ENCODE measurements around the gene B3GLCT. TPM values are rescaled to one million over a fixed set of nuclear protein-coding genes. Genes with fewer than 3 reads are reported as not detected.
A peak's percentile ranks its signal among the peaks of the same experiment; 100 is the strongest.

B3GLCT gene
- total RNA-seq, 1 donor from 2014 or later = 11.2 TPM

GRCh38 chr13:31162151-31163008, 37.4 kb upstream of the B3GLCT start:
- H3K9me3 ChIP-seq (ENCODE audit: insufficient read depth, low read depth, low read length) = no peaks in the 10 kb centered on the region
- peak; percentile 13 for FAIRE-seq
- peaks cover 17% of the 10 kb centered on the region for H3K4me1 Mint-ChIP-seq (ENCODE audit: low read depth, unreplicated experiment)
- no peaks in the 10 kb centered on the region for H3K36me3 ChIP-seq (ENCODE audit: insufficient read depth, low read length)
- peak overlapping the region; percentile 94 for H3K9ac ChIP-seq (ENCODE audit: low read length)
- DNase-seq (ENCODE audit: low read depth) = peak; percentile 98
- no peaks in the 10 kb centered on the region for H3K36me3 Mint-ChIP-seq (ENCODE audit: low read depth, unreplicated experiment)
- peak overlapping the region; percentile 92 for H3K4me3 Mint-ChIP-seq (ENCODE audit: unreplicated experiment)
- H3K4me2 ChIP-seq (ENCODE audit: low read length) = peak overlapping the region; percentile 88
- no peaks in the 10 kb centered on the region for H3K27me3 Mint-ChIP-seq (ENCODE audit: low read depth, unreplicated experiment)
- H2AFZ ChIP-seq (ENCODE audit: low read depth, low read length) = peak overlapping the region; percentile 94
- H3K27me3 ChIP-seq (ENCODE audit: insufficient read depth, low read length) = no peaks in the 10 kb centered on the region
- H3K27ac ChIP-seq (ENCODE audit: low read depth, low read length) = peak overlapping the region; percentile 93
- peak overlapping the region; percentile 91 for H3K4me3 ChIP-seq (ENCODE audit: insufficient read depth, low read depth, low read length)
- H3K27ac Mint-ChIP-seq (ENCODE audit: unreplicated experiment) = peak overlapping the region; percentile 98
- H3K79me2 ChIP-seq (ENCODE audit: insufficient read depth, low read length) = peaks cover 43% of the 10 kb centered on the region
- TF ChIP-seq EZH2 (IDR thresholded peaks at IDR 0.05; ENCODE audit: insufficient read depth, low read length) (no peak), CTCF (IDR thresholded peaks at IDR 0.05; ENCODE audit: insufficient read depth, low read depth, low read length) (no peak)
- peaks cover 5% of the 10 kb centered on the region for H3K4me1 ChIP-seq (ENCODE audit: insufficient read depth, low read length)
- H3K9me3 Mint-ChIP-seq (ENCODE audit: unreplicated experiment) = no peaks in the 10 kb centered on the region
- peaks cover 16% of the 10 kb centered on the region for H4K20me1 ChIP-seq (ENCODE audit: insufficient read depth, low read length)

- H3K9me3 ChIP-seq (ENCODE audit: insufficient read depth, low read depth, low read length) = no peaks in the 10 kb centered on the region
- no peak for DNase-seq (ENCODE audit: low read depth)
- Mint-ChIP-seq H3K4me1 (ENCODE audit: low read depth, unreplicated experiment) (peaks cover 20% of the 10 kb centered on the region), H3K27ac (ENCODE audit: unreplicated experiment) (no peak overlapping the region), H3K27me3 (ENCODE audit: low read depth, unreplicated experiment) (no peaks in the 10 kb centered on the region), H3K4me3 (ENCODE audit: unreplicated experiment) (no peak overlapping the region), H3K36me3 (ENCODE audit: low read depth, unreplicated experiment) (no peaks in the 10 kb centered on the region), H3K9me3 (ENCODE audit: unreplicated experiment) (no peaks in the 10 kb centered on the region)
- H3K9ac ChIP-seq (ENCODE audit: low read length) = no peak overlapping the region
- H3K4me3 ChIP-seq (ENCODE audit: insufficient read depth, low read depth, low read length) = no peak overlapping the region
- no peaks in the 10 kb centered on the region for H3K27me3 ChIP-seq (ENCODE audit: insufficient read depth, low read length)
- no peak overlapping the region for H3K27ac ChIP-seq (ENCODE audit: low read depth, low read length)
- FAIRE-seq = no peak
- no peak for TF ChIP-seq CTCF (IDR thresholded peaks at IDR 0.05; ENCODE audit: insufficient read depth, low read depth, low read length)
- TF ChIP-seq EZH2 (IDR thresholded peaks at IDR 0.05; ENCODE audit: insufficient read depth, low read length) = no peak
- H3K4me2 ChIP-seq (ENCODE audit: low read length) = no peak overlapping the region
- no peaks in the 10 kb centered on the region for H3K36me3 ChIP-seq (ENCODE audit: insufficient read depth, low read length)
- no peaks in the 10 kb centered on the region for H4K20me1 ChIP-seq (ENCODE audit: insufficient read depth, low read length)
- peaks cover 5% of the 10 kb centered on the region for H3K4me1 ChIP-seq (ENCODE audit: insufficient read depth, low read length)
- H3K79me2 ChIP-seq (ENCODE audit: insufficient read depth, low read length) = peaks cover 1% of the 10 kb centered on the region
- H2AFZ ChIP-seq (ENCODE audit: low read depth, low read length) = no peak overlapping the region
These were observed 33.2 kb upstream of the B3GLCT start for GRCh38 chr13:31166591-31166990.

GRCh38 chr13:31167490-31167889, 32.3 kb upstream of the B3GLCT start:
- FAIRE-seq = no peak
- Histone ChIP-seq H3K4me1 (ENCODE audit: insufficient read depth, low read length) (peaks cover 11% of the 10 kb centered on the region), H3K27me3 (ENCODE audit: insufficient read depth, low read length) (no peaks in the 10 kb centered on the region), H2AFZ (ENCODE audit: low read depth, low read length) (no peak overlapping the region), H3K9ac (ENCODE audit: low read length) (no peak overlapping the region), H3K4me2 (ENCODE audit: low read length) (no peak overlapping the region), H3K9me3 (ENCODE audit: insufficient read depth, low read depth, low read length) (no peaks in the 10 kb centered on the region), H4K20me1 (ENCODE audit: insufficient read depth, low read length) (no peaks in the 10 kb centered on the region), H3K27ac (ENCODE audit: low read depth, low read length) (no peak overlapping the region), H3K4me3 (ENCODE audit: insufficient read depth, low read depth, low read length) (no peak overlapping the region), H3K79me2 (ENCODE audit: insufficient read depth, low read length) (no peaks in the 10 kb centered on the region), H3K36me3 (ENCODE audit: insufficient read depth, low read length) (no peaks in the 10 kb centered on the region)
- H3K9me3 Mint-ChIP-seq (ENCODE audit: unreplicated experiment) = no peaks in the 10 kb centered on the region
- no peak overlapping the region for H3K4me3 Mint-ChIP-seq (ENCODE audit: unreplicated experiment)
- no peak for DNase-seq (ENCODE audit: low read depth)
- no peaks in the 10 kb centered on the region for H3K27me3 Mint-ChIP-seq (ENCODE audit: low read depth, unreplicated experiment)
- peaks cover 25% of the 10 kb centered on the region for H3K4me1 Mint-ChIP-seq (ENCODE audit: low read depth, unreplicated experiment)
- H3K36me3 Mint-ChIP-seq (ENCODE audit: low read depth, unreplicated experiment) = no peaks in the 10 kb centered on the region
- no peak overlapping the region for H3K27ac Mint-ChIP-seq (ENCODE audit: unreplicated experiment)
- no peak for TF ChIP-seq EZH2 (IDR thresholded peaks at IDR 0.05; ENCODE audit: insufficient read depth, low read length)
- no peak for TF ChIP-seq CTCF (IDR thresholded peaks at IDR 0.05; ENCODE audit: insufficient read depth, low read depth, low read length)

All from astrocyte (in vitro differentiated cells and primary cell).